UCSD-AML1 (cell line): Measurements from ENCODE around the gene C11orf97.
"Not testable (repeated sequence)": the region's sequence is repeated elsewhere in the genome, so short reads cannot be mapped to it uniquely, and the experiment has no call there.

Source experiments
- DNase-seq: peaks from one replicate; lab custom pipeline; 2025; ENCODE audit not compliant: unreplicated experiment; lab: John Stamatoyannopoulos, UW

C11orf97 gene

GRCh38 chr11:94511932-94512781 lies at the start of gene C11orf97:
C11orf97 (plus strand) TSS chr11:94512461; CDS start chr11:94512529, 68 bp downstream.
- peak; percentile 32 for DNase-seq

- no peak for DNase-seq
Observed at GRCh38 chr11:94469416-94469815, 42.8 kb upstream of the C11orf97 start.

GRCh38 chr11:94472916-94473799 lies 39.1 kb upstream of the C11orf97 start:
- no peak for DNase-seq

- no peak for DNase-seq
Observed at GRCh38 chr11:94477624-94478023, 34.6 kb upstream of the C11orf97 start.

- no peak for DNase-seq
Observed at GRCh38 chr11:94481342-94481741, 30.9 kb upstream of the C11orf97 start.

- no peak for DNase-seq
Observed at GRCh38 chr11:94486068-94486467, 26.2 kb upstream of the C11orf97 start.

- peak; percentile 96 for DNase-seq
Observed at GRCh38 chr11:94493281-94494125, 18.8 kb upstream of the C11orf97 start, which contains the start of the genes ANKRD49 and MRE11. ANKRD49 (plus strand) TSS chr11:94493984; CDS start chr11:94496694, 2,710 bp downstream. MRE11 (minus strand) TSS chr11:94493844; CDS start chr11:94492801, 1,043 bp downstream.

- no peak for DNase-seq
Observed at GRCh38 chr11:94494126-94494680, 18.1 kb upstream of the C11orf97 start.

- no peak for DNase-seq
Observed at GRCh38 chr11:94500181-94500580, 12.1 kb upstream of the C11orf97 start.

- DNase-seq: no peak
Observed at GRCh38 chr11:94501522-94501921, 10.7 kb upstream of the C11orf97 start.

- DNase-seq: no peak
Observed at GRCh38 chr11:94504689-94505293, 7.5 kb upstream of the C11orf97 start.

- DNase-seq: not testable (repeated sequence)
Observed at GRCh38 chr11:94506513-94506912, 5.7 kb upstream of the C11orf97 start.

GRCh38 chr11:94507485-94507884 lies 4.8 kb upstream of the C11orf97 start:
- DNase-seq: no peak

- no peak for DNase-seq
Observed at GRCh38 chr11:94513091-94513490, 830 bp downstream of the C11orf97 start.

GRCh38 chr11:94515398-94515797 lies 3.1 kb downstream of the C11orf97 start:
- DNase-seq: no peak

- DNase-seq: no peak
Observed at GRCh38 chr11:94516725-94517124, 4.5 kb downstream of the C11orf97 start.

- no peak for DNase-seq
Observed at GRCh38 chr11:94518300-94518699, 6.0 kb downstream of the C11orf97 start.

GRCh38 chr11:94519478-94520084 lies 7.3 kb downstream of the C11orf97 start:
- DNase-seq: no peak

GRCh38 chr11:94521684-94522083 lies 9.4 kb downstream of the C11orf97 start:
- DNase-seq: no peak

GRCh38 chr11:94524341-94524740 lies 12.1 kb downstream of the C11orf97 start:
- no peak for DNase-seq
